Large intestine (tissue), 3 donors: ENCODE data around the gene GAL3ST2. TPM values are rescaled to one million over a fixed set of nuclear protein-coding genes. Genes with fewer than 3 reads are reported as not detected.
"Not testable (repeated sequence)": the region's sequence is repeated elsewhere in the genome, so short reads cannot be mapped to it uniquely, and the experiment has no call there.

Experiments
- DNase-seq, 2 donors: peaks; one replicate each; pipeline versions ENCODE4 v3.0.0 to v3.0.0-alpha.2; 2013
- H3K27ac ChIP-seq: one replicate; pipeline ENCODE4 v1.5.1; 2013; ENCODE audit warnings: low read length
- H3K27me3 ChIP-seq: 2 replicates; pipeline ENCODE4 v1.6.1; 2013; ENCODE audit warnings: low read length; ENCODE audit not compliant: control insufficient read depth, insufficient read depth
- H3K36me3 ChIP-seq: 2 replicates; pipeline ENCODE4 v1.6.1; 2013; ENCODE audit warnings: low read length; ENCODE audit not compliant: control insufficient read depth, insufficient read depth
- H3K4me1 ChIP-seq: one replicate; pipeline ENCODE4 v1.6.1; 2013; ENCODE audit warnings: low read length; ENCODE audit not compliant: control insufficient read depth, insufficient read depth
- H3K4me3 ChIP-seq: one replicate; pipeline ENCODE4 v1.5.1; 2013; ENCODE audit warnings: low read length
- H3K9me3 ChIP-seq: one replicate; pipeline ENCODE4 v1.6.1; 2013; ENCODE audit warnings: mild to moderate bottlenecking, low read depth, low read length, moderate library complexity; ENCODE audit not compliant: control insufficient read depth
- WGBS: methylation state at CpG from one replicate; pipeline ENCODE4 v1.1.5; 2013; ENCODE audit warnings: low lambda C conversion rate; ENCODE audit not compliant: insufficient coverage; 5-methylcytosine and 5-hydroxymethylcytosine counted together
- polyA plus RNA-seq: library from polyadenylated mRNA; unstranded; fragments of 120-200 nt; gene quantifications from one replicate; pipeline ENCODE4 v1.2.1, GENCODE V29; 2013

The GAL3ST2 gene
- polyA plus RNA-seq, 1 donor, result 0.31 TPM

DNA sequence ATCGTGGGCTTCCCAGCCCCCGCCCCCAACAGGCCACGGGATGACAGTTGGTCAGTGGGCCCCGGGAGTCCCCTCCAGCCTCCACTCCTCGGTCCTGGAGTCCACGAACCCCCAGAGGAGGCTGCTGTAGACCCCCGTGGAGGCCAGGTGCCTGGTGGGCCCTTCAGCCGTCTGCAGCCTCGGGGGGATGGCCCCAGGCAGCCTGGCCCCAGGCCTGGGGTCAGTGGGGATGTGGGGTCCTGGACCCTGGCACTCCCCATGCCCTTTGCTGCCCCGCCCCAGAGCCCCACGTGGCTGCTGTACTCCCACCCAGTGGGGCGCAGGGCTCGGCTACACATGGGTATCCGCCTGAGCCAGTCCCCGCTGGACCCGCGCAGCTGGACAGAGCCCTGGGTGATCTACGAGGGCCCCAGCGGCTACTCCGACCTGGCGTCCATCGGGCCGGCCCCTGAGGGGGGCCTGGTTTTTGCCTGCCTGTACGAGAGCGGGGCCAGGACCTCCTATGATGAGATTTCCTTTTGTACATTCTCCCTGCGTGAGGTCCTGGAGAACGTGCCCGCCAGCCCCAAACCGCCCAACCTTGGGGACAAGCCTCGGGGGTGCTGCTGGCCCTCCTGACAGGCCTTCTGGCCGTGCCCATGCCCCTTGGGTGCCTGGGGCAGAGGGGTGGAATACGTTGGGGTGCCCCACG is 40.0 kb downstream of the GAL3ST2 start:
- no peak for DNase-seq
- H3K4me1 ChIP-seq, result peaks cover 4% of the 10 kb centered on the region
- WGBS, result no CpG with 5 or more reads among the region's 33 CpGs
- H3K4me3 ChIP-seq, result no peak overlapping the region
- no peaks in the 10 kb centered on the region for H3K36me3 ChIP-seq
- peaks cover 13% of the 10 kb centered on the region for H3K9me3 ChIP-seq
- no peaks in the 10 kb centered on the region for H3K27me3 ChIP-seq
- H3K27ac ChIP-seq, result no peak overlapping the region

DNA sequence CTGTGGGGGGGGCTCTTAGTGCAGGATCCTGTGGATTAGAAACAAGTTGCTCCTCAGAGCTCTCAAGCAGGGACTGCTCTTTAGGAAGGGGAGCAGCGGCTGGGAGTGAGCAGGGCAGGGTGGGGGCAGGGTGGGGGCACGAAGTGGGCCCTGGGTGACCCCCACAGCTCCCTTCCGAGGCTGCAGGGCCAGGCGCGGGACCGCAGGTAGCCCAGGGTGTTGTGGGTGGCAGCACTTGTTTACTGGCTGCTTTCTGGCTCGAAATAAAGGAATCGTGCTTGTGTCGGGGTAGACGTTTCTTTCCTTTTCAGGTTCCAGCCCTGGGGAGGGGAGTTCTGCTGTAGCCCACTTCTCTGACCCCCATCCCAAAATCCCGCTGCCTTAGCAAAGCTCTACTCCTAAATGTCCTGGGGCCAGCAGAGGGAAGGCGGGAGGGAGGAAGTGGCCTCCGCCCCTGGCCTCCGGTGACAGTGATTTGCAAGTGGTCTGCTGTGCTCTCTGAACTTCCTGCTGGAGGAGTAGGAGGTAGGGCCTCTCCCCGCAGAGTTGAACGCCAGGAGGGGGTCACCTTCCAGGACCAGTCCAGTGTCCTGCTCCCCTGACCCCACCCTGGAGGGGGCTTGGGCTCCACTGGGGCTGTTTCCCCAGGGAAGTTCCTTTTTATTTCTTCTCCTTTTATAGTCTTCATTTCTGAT is 40.7 kb downstream of the GAL3ST2 start:
- no peaks in the 10 kb centered on the region for H3K36me3 ChIP-seq
- H3K27ac ChIP-seq, result no peak overlapping the region
- H3K9me3 ChIP-seq, result peaks cover 13% of the 10 kb centered on the region
- WGBS, result no CpG with 5 or more reads among the region's 16 CpGs
- DNase-seq, result no peak
- H3K4me1 ChIP-seq, result peaks cover 4% of the 10 kb centered on the region
- H3K4me3 ChIP-seq, result no peak overlapping the region
- no peaks in the 10 kb centered on the region for H3K27me3 ChIP-seq

DNA sequence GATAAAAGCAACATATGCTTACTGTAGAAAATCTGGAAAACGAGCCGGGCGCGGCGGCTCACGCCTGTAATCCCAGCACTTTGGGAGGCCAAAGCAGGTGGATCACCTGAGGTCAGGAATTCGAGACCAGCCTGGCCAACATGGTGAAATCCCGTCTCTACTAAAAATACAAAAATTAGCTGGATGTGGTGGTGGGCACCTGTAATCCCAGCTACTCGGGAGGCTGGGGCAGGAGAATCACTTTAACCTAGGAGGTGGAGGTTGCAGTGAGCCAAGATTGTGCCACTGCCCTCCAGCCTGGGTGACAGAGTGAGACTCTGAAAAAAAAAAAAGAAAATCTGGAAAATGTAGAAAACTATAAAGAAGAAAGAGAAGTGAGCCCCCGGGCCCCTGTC is 41.2 kb downstream of the GAL3ST2 start:
- H3K27me3 ChIP-seq, result not testable (repeated sequence)

DNA sequence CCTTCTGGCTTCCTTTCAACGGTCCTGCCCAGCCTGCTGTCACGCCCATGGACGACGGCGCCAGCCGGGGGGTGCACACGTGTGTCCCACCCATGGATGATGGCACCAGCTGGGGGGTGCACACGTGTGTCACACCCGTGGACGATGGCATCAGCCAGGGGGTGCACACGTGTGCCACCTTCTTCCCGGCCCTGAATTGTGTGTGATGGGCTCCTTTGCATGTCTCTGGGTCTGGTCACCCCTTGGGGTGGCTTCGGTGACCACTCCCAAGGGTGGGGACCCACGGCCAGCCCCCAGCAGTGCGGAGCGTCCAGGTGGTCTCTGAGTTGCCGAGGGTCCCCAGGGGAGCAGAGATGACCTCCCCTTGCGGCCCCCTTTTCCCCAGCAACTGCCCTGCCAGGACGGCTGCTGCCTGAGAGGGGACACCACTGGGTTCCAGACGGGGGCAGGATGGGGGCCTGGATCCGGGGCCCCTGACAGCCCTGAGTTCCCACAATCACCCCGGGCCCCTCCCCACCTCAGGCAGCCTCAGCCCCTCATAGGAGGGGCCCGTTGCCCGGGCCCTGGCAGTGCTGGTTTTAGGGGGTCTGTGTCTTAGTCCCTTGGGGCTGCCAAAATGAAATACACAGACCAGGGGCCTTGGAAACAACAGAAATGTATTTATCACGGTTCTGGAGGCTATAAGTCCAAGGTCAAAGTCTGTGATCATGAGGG is 41.8 kb downstream of the GAL3ST2 start:
- Histone ChIP-seq H3K36me3 (no peaks in the 10 kb centered on the region), H3K27me3 (no peaks in the 10 kb centered on the region), H3K4me1 (peaks cover 4% of the 10 kb centered on the region), H3K27ac (no peak overlapping the region), H3K4me3 (no peak overlapping the region), H3K9me3 (peaks cover 13% of the 10 kb centered on the region)
- no CpG with 5 or more reads among the region's 25 CpGs for WGBS
- DNase-seq, result no peak

More for the DNA sequence above, 41.2 kb downstream of the GAL3ST2 start:
- 87% methylated on average over 3 of the region's 10 CpGs for WGBS
- not testable (repeated sequence) for H3K4me1 ChIP-seq, H3K36me3 ChIP-seq, H3K4me3 ChIP-seq, DNase-seq, H3K27ac ChIP-seq
- H3K9me3 ChIP-seq, result peaks cover 13% of the 10 kb centered on the region

DNA sequence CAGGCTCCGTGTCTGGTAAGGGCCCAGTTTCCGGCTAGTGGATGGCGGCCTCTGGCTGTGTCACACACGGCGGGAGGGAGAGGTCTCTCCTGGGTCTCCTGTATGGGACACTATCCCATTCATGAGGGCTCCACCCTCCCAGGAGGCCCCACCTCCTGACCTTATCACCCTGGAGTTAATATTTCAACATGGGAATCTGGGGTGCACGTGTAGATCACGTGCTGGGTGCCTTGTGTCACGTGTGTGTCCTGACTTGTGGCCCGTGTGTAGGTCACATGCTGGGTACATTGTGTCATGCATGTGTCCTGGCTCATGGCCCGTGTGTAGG is 42.3 kb downstream of the GAL3ST2 start:
- 20% methylated on average over 1 of the region's 10 CpGs for WGBS
- H3K27me3 ChIP-seq, result no peaks in the 10 kb centered on the region

DNA sequence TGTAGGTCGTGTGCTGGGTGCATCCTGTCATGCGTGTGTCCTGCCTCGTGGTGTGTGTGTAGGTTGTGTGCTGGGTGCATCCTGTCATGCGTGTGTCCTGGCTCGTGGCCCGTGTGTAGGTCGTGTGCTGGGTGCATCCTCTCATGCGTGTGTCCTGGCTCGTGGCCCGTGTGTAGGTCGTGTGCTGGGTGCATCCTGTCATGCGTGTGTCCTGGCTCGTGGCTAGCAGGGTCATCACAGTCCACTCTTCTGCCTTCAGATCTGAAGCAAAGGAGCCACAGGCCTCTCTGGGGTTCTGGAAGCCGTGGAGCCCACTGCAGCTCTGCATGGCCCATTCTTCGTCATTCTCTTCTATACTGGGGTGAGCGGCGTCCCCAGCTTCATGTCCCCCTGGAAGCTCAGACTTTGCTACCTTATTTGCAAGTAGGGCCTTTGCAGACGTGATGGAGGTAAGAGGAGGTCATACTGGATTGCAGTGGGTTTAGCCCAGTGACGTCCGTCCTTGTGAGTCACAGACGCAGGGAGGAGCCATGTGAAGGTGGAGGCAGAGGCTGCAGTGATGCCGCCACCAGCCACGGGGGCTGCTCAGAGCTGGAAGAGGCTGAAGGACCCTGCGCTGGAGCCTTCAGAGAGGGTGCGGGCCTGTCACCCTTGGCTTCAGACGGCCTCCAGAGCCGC is 43.5 kb downstream of the GAL3ST2 start:
- not testable (repeated sequence) for H3K27me3 ChIP-seq, H3K27ac ChIP-seq, DNase-seq, H3K36me3 ChIP-seq, H3K4me3 ChIP-seq, H3K4me1 ChIP-seq
- no CpG with 5 or more reads among the region's 27 CpGs for WGBS
- H3K9me3 ChIP-seq, result peaks cover 17% of the 10 kb centered on the region

More for the DNA sequence above, 42.3 kb downstream of the GAL3ST2 start:
- Histone ChIP-seq H3K9me3 (peaks cover 13% of the 10 kb centered on the region), H3K27ac (no peak overlapping the region), H3K36me3 (no peaks in the 10 kb centered on the region), H3K4me1 (peaks cover 4% of the 10 kb centered on the region), H3K4me3 (no peak overlapping the region)
- peak; percentile 21 to 65 for DNase-seq

DNA sequence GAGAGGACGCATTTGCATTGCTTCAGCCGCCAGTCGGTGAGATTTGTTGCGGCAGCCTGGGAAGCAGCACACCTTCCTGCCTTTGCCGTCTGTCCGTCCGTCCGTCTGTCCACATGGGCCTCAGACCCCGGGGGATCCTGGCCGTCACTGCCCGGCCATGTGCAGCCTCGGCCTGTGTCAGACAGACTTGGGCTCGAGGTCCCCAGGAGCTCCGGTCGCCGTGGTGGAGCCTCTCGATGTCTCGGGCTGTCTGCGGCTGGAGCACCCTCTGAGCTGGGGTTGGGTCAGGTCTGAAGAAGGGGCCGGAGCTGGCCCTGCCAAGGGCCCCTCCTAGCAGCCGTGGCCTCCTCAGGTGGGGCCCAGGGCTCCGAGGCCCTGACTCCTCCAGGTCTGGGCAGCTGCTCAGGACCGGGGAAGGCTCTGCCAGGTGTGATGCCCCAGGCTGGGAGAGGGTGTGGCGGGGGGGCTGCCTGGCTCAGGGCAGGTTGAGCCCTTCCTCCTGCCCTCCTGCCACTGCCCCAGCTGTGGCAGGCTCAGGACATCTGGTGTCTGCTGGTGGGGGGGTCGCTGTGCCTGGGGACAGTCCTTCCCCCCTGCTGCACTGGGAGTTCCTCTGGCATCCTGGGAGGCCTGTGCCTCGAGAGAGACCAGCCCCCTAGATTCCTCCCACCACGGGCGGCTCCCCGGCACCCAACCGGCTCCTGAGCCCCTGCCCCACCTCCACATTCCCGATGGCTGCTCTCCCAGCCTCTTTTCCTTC is 44.2 kb downstream of the GAL3ST2 start:
- H3K27me3 ChIP-seq, result no peaks in the 10 kb centered on the region
- H3K36me3 ChIP-seq, result no peaks in the 10 kb centered on the region
- H3K27ac ChIP-seq, result no peak overlapping the region
- peaks cover 17% of the 10 kb centered on the region for H3K9me3 ChIP-seq
- DNase-seq, result no peak
- H3K4me1 ChIP-seq, result peaks cover 4% of the 10 kb centered on the region
- no peak overlapping the region for H3K4me3 ChIP-seq
- WGBS, result no CpG with 5 or more reads among the region's 31 CpGs

DNA sequence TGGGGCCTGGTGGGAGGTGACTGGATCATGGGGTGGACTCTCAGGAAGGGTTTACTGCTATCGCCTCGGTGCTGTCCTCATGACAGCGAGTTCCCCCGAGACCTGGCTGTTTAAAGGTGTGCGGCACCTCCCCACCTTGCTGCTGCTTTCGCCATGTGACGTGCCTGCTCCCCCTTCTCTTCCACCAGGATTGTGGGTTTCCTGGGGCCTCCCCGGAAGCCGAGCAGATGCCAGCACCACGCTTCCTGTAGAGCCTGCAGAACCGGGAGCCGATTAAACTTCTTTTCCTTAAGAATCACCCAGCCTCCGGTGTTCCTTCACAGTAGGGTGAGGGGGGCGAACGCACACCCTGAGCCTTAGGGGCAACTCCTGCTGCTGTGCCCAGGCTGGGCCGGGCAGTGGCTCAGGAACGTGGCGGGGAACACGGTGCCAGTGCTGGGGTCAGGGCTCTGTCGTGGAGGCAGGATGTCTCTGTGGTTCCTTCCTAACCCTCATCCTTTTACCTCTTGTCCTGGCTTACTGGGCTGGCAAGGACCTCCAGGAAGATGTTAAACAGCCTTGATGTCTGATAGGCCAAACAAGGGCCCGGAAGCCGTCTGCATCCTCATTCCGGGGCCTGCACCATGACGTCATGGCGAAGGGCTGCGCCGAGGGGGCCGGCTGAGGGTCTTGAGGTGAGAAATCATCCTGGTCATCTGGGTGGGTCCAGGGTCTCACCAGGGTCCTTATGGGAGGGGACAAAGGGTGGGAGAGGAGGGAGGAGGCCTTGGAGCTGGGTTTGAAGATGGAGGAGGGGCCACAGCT is 45.0 kb downstream of the GAL3ST2 start:
- no CpG with 5 or more reads among the region's 28 CpGs for WGBS
- Histone ChIP-seq H3K27ac (no peak overlapping the region), H3K27me3 (no peaks in the 10 kb centered on the region), H3K4me3 (no peak overlapping the region), H3K4me1 (peaks cover 4% of the 10 kb centered on the region), H3K9me3 (peaks cover 17% of the 10 kb centered on the region), H3K36me3 (no peaks in the 10 kb centered on the region)
- no peak for DNase-seq

DNA sequence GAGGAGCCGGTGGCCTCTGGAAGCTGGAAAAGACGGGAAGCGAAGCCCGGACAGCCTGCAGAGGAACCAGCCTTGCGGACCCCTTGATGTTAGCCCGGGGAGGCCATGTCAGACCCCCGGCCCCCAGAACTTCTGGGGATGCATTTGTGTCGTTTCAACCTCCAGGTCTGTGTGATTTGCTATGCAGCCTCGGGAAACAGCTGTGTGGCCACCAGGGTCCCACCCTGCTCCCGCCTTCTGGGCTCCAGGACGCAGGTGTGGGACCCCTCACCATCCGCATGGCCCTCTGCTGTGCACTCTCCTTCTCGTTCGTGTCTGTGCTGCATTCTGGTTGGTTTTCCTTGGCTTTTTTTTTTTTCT is 45.6 kb downstream of the GAL3ST2 start:
- H3K9me3 ChIP-seq, result peaks cover 17% of the 10 kb centered on the region
- no peak overlapping the region for H3K4me3 ChIP-seq
- peaks cover 4% of the 10 kb centered on the region for H3K4me1 ChIP-seq
- WGBS, result 60% methylated on average over 1 of the region's 14 CpGs
- H3K36me3 ChIP-seq, result no peaks in the 10 kb centered on the region
- H3K27ac ChIP-seq, result no peak overlapping the region
- no peaks in the 10 kb centered on the region for H3K27me3 ChIP-seq
- no peak for DNase-seq
